Endometrial microvascular endothelial cells (primary cell): ENCODE measurements around the gene PCDHGB1. TPM values are rescaled to one million over a fixed set of nuclear protein-coding genes. Genes with fewer than 3 reads are reported as not detected.
"Not testable (repeated sequence)": the region's sequence is repeated elsewhere in the genome, so short reads cannot be mapped to it uniquely, and the experiment has no call there.

Source experiments
- in situ Hi-C: cut with HindIII; loops from 2 replicates; pipeline ENCODE4 v1.10.0; 2017; ENCODE audit warnings: low sequenced_read_pairs, low pct_unique_long_range_greater_than_20kb; ENCODE audit errors: inconsistent ontology term
- total RNA-seq: library from RNA; depleted of rRNA; stranded (reverse); fragments of >200 nt; gene quantifications from one replicate; pipeline ENCODE4 v1.2.3, GENCODE V29; 2015; ENCODE audit errors: inconsistent ontology term

PCDHGB1 gene
- total RNA-seq, 1 donor from 2014 or later: 0.74 TPM

GRCh38 chr5:141373673-141374317 is 23.9 kb downstream of the PCDHGB1 start, which contains the start of gene PCDHGA6:
PCDHGA6 (plus strand) TSS chr5:141373891; CDS start chr5:141374084, 193 bp downstream.
- in situ Hi-C loops: no loop called here

DNA sequence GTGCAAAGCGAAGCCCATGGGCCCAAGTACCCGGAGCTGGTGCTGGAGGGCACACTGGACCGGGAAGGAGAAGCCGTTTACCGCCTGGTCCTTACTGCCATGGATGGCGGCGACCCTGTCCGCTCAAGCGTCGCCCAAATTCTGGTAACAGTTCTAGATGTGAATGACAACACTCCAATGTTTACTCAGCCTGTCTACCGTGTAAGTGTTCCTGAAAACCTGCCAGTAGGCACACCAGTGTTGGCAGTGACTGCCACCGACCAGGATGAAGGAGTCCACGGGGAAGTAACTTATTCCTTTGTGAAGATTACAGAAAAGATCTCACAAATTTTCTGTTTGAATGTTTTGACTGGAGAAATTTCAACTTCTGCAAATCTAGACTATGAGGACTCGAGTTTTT is 24.7 kb downstream of the PCDHGB1 start:
- in situ Hi-C loops: no loop called here

GRCh38 chr5:141375444-141376155 is 25.7 kb downstream of the PCDHGB1 start:
- in situ Hi-C loops: not testable (repeated sequence)

- in situ Hi-C loops: no loop called here
Measured at GRCh38 chr5:141382469-141383294, 32.8 kb downstream of the PCDHGB1 start, which contains the start of gene PCDHGA7. PCDHGA7 (plus strand) TSS chr5:141382742; CDS start chr5:141382900, 158 bp downstream.

GRCh38 chr5:141383345-141383744 is 33.4 kb downstream of the PCDHGB1 start:
- in situ Hi-C loops: no loop called here

- in situ Hi-C loops: no loop called here
Measured at GRCh38 chr5:141384471-141385267, 34.8 kb downstream of the PCDHGB1 start.

- in situ Hi-C loops: not testable (repeated sequence)
Measured at GRCh38 chr5:141387557-141388311, 37.8 kb downstream of the PCDHGB1 start, which contains the start of gene PCDHGB4. PCDHGB4 (plus strand) TSS chr5:141387698; CDS start chr5:141387885, 187 bp downstream.

GRCh38 chr5:141388661-141389060 is 38.8 kb downstream of the PCDHGB1 start:
- in situ Hi-C loops: no loop called here

DNA sequence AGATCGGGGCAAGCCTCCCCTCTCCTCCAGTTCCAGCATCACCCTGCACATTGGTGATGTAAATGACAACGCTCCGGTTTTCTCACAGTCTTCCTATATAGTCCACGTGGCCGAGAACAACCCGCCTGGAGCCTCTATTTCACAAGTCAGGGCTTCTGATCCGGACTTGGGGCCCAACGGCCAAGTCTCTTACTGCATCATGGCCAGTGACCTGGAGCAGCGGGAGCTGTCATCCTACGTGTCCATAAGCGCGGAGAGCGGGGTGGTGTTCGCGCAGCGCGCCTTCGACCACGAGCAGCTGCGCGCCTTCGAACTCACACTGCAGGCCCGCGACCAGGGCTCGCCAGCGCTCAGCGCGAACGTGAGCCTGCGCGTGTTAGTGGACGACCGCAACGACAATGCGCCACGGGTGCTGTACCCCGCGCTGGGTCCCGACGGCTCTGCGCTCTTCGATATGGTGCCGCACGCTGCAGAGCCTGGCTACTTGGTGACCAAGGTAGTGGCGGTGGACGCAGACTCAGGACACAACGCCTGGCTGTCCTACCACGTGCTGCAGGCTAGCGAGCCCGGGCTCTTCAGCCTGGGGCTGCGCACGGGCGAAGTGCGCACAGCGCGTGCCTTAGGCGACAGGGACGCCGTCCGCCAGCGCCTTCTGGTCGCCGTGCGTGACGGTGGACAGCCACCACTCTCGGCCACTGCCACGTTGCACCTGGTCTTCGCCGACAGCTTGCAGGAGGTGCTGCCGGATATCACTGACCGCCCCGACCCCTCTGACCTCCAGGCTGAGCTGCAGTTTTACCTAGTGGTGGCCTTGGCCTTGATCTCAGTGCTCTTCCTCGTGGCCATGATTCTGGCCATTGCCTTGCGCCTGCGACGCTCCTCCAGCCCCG is 39.5 kb downstream of the PCDHGB1 start:
- in situ Hi-C loops: no loop called here

DNA sequence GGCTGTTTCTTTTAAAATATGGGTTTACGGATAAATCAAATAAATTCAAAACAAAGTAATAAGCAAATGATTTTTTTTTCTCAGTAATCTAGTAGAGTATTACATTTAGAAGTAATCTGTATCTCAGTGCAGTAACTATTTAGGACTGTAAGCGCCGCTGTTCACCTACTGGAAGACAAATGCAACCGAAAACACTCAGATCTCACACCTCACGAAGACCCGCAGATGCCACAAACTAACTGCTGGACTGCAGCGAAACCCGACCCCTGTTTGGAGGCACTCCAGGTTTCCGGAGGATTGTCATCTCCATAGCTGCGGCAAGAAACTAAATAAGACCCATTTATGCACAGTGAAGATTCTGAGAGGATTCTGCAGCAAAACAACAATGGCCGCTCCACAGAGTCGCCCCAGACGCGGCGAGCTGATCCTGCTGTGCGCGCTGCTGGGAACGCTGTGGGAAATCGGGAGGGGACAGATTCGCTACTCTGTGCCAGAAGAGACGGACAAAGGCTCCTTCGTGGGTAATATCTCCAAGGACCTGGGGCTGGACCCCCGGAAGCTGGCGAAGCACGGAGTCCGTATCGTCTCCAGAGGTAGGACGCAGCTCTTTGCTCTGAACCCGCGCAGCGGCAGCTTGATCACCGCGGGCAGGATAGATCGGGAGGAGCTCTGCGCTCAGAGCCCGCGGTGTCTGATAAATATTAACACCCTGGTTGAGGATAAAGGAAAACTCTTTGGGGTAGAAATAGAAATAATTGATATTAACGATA is 42.7 kb downstream of the PCDHGB1 start, which contains the start of gene PCDHGA8:
Gene PCDHGA8, plus strand, starts transcription at position 205 of the 770 bp plus-strand sequence. Its CDS starts 181 bp downstream, at position 386.
- in situ Hi-C loops: no loop called here

DNA sequence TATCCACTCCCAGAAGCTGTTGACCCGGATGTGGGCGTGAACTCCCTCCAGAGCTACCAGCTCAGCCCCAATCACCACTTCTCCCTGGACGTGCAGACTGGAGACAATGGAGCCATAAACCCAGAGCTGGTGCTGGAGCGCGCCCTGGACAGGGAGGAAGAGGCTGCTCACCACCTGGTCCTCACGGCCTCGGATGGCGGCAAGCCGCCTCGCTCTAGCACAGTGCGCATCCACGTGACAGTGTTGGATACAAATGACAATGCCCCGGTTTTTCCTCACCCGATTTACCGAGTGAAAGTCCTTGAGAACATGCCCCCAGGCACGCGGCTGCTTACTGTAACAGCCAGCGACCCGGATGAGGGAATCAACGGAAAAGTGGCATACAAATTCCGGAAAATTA is 43.4 kb downstream of the PCDHGB1 start:
- in situ Hi-C loops: no loop called here

DNA sequence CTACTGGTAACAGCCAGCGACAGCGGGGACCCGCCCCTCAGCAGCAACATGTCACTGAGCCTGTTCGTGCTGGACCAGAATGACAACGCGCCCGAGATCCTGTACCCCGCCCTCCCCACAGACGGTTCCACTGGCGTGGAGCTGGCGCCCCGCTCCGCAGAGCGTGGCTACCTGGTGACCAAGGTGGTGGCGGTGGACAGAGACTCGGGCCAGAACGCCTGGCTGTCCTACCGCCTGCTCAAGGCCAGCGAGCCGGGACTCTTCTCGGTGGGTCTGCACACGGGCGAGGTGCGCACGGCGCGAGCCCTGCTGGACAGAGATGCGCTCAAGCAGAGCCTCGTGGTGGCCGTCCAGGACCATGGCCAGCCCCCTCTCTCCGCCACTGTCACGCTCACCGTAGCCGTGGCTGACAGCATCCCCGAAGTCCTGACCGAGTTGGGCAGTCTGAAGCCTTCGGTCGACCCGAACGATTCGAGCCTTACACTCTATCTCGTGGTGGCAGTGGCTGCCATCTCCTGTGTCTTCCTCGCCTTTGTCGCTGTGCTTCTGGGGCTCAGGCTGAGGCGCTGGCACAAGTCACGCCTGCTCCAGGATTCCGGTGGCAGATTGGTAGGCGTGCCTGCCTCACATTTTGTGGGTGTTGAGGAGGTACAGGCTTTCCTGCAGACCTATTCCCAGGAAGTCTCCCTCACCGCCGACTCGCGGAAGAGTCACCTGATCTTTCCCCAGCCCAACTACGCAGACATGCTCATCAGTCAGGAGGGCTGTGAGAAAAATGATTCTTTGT is 44.7 kb downstream of the PCDHGB1 start:
- in situ Hi-C loops: not testable (repeated sequence)

DNA sequence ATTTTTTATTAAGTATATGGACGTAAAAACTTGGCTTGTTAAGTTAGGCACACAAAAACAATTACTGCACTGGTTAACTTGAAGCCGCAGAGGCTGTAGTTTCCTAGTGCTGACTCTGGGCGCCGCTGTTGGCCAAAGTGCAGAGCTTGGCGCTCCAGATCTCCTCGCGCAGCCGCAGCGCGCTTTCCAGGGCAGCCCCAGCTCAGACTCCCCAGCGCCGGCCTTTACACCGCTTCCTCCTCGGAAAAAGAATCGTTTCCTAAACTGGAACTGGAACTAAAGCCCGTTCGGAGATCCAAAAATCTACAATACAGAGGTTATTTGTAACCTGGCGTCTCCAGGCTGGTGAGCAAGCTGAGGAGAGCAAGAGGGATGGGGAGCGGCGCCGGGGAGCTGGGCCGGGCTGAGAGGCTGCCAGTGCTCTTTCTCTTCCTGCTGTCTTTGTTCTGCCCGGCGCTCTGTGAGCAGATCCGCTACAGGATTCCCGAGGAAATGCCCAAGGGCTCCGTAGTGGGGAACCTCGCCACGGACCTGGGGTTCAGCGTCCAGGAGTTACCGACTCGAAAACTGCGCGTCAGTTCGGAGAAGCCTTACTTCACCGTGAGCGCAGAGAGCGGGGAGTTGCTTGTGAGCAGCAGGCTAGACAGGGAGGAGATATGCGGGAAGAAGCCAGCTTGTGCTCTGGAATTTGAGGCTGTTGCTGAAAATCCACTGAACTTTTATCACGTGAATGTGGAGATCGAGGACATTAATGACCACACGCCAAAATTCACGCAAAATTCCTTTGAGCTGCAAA is 48.1 kb downstream of the PCDHGB1 start, which contains the start of gene PCDHGB5:
Gene PCDHGB5, plus strand, starts transcription at position 192 of the 796 bp plus-strand sequence. Its CDS starts 181 bp downstream, at position 373.
- in situ Hi-C loops: not testable (repeated sequence)

- in situ Hi-C loops: no loop called here
Measured at GRCh38 chr5:141398608-141399007, 48.7 kb downstream of the PCDHGB1 start.
